NOMO-1 treated with DMSO at 0.1 percent for 48 hours (cell line): Measurements from ENCODE around the gene PRR33.

ENCODE experiments used
- DNase-seq: peaks from one replicate; lab custom pipeline; 2025; ENCODE audit not compliant: unreplicated experiment; lab: John Stamatoyannopoulos, UW

PRR33 gene

GRCh38 chr11:1839204-1839923 lies 52.3 kb downstream of the PRR33 start:
- DNase-seq = no peak

GRCh38 chr11:1838426-1839144 lies 53.1 kb downstream of the PRR33 start, which contains the start of gene TNNI2:
TNNI2 (plus strand) TSS chr11:1838981; CDS start chr11:1839697, 716 bp downstream.
- DNase-seq = no peak
